ENCODE data around the gene NCAM1.

The NCAM1 gene

GRCh38 chr11:113271551-113272245 lies 310.5 kb downstream of the NCAM1 start:
- TF ChIP-seq EZH2 (IDR thresholded peaks at IDR 0.05) (no peak), FOXP2 (optimal IDR thresholded peaks at IDR 0.05; ENCODE audit: control extremely low read depth, extremely low read length, insufficient read depth) (no peak), POLR2AphosphoS5 (IDR thresholded peaks at IDR 0.05; ENCODE audit: borderline replicate concordance, low read depth, low read length) (no peak)
- H3K4me3 ChIP-seq, result no peak overlapping the region
- H3K36me3 ChIP-seq (ENCODE audit: insufficient read depth, low read length), result no peaks in the 10 kb centered on the region
- DNase-seq (ENCODE audit: low read depth, low spot score), result no peak
- H3K9ac ChIP-seq (ENCODE audit: insufficient read length), result no peak overlapping the region
- no peaks in the 10 kb centered on the region for H3K9me3 ChIP-seq (ENCODE audit: low read depth, low read length)
- H3K27ac ChIP-seq, result no peak overlapping the region

DNA sequence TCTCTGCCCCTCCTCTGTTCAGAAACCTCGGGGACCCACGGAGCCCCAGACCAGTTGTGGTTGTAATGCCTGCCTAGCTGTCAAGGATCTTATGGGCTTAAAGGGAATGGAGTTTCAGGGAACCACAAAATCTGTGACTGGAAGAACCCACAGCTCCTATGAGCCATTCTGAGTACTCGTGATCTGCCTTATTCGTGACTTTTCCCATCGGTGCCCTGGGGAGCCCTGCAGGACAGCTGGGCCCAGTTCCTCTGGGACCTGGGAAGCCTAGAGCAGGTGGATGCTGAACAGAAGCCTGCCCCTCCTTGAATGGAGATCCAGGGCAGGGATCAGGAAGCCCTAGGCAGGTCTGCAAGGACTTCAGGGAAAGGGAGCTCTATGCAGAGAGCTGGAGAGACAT lies 311.1 kb downstream of the NCAM1 start:
- H3K9ac ChIP-seq (ENCODE audit: insufficient read length), result no peak overlapping the region
- DNase-seq (ENCODE audit: low read depth, low spot score), result no peak
- TF ChIP-seq EZH2 (IDR thresholded peaks at IDR 0.05) (no peak), FOXP2 (optimal IDR thresholded peaks at IDR 0.05; ENCODE audit: control extremely low read depth, extremely low read length, insufficient read depth) (no peak), POLR2AphosphoS5 (IDR thresholded peaks at IDR 0.05; ENCODE audit: borderline replicate concordance, low read depth, low read length) (no peak)
- no peaks in the 10 kb centered on the region for H3K9me3 ChIP-seq (ENCODE audit: low read depth, low read length)
- no peak overlapping the region for H3K27ac ChIP-seq
- no peak overlapping the region for H3K4me3 ChIP-seq
- no peaks in the 10 kb centered on the region for H3K36me3 ChIP-seq (ENCODE audit: insufficient read depth, low read length)

- Histone ChIP-seq H3K36me3 (ENCODE audit: insufficient read depth, low read length) (no peaks in the 10 kb centered on the region), H3K27ac (no peak overlapping the region), H3K4me3 (no peak overlapping the region), H3K9me3 (ENCODE audit: low read depth, low read length) (no peaks in the 10 kb centered on the region), H3K9ac (ENCODE audit: insufficient read length) (no peak overlapping the region)
- DNase-seq (ENCODE audit: low read depth, low spot score), result no peak
- TF ChIP-seq FOXP2 (optimal IDR thresholded peaks at IDR 0.05; ENCODE audit: control extremely low read depth, extremely low read length, insufficient read depth) (no peak), POLR2AphosphoS5 (IDR thresholded peaks at IDR 0.05; ENCODE audit: borderline replicate concordance, low read depth, low read length) (no peak), EZH2 (IDR thresholded peaks at IDR 0.05) (no peak)
These were observed 311.9 kb downstream of the NCAM1 start for GRCh38 chr11:113272927-113273615.

DNA sequence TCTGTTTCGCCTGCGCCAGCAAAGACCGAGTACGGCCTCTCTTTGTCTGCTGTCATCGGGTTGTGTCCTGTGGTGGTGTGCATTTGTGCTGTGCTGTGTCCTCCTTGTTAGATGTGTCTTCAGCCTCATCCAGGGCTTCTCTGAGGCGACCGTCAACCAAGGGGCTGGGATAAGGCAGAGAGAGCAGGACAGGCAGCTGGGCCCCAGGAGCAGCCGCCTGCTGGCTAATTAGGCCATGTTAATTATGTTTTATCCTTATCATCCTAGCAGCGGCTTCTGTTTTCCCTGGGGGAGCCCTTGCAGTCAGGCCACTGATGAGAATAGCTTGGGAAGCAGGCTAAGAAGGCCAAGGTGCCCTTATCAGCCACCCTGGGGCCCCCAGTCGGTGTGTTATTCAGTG lies 312.5 kb downstream of the NCAM1 start:
- no peak for TF ChIP-seq EZH2 (IDR thresholded peaks at IDR 0.05)
- TF ChIP-seq POLR2AphosphoS5 (IDR thresholded peaks at IDR 0.05; ENCODE audit: borderline replicate concordance, low read depth, low read length), result no peak
- TF ChIP-seq FOXP2 (optimal IDR thresholded peaks at IDR 0.05; ENCODE audit: control extremely low read depth, extremely low read length, insufficient read depth), result no peak
- no peaks in the 10 kb centered on the region for H3K36me3 ChIP-seq (ENCODE audit: insufficient read depth, low read length)
- H3K27ac ChIP-seq, result no peak overlapping the region
- H3K4me3 ChIP-seq, result no peak overlapping the region
- no peak for DNase-seq (ENCODE audit: low read depth, low spot score)
- no peak overlapping the region for H3K9ac ChIP-seq (ENCODE audit: insufficient read length)
- H3K9me3 ChIP-seq (ENCODE audit: low read depth, low read length), result no peaks in the 10 kb centered on the region

- Histone ChIP-seq H3K9me3 (ENCODE audit: low read depth, low read length) (no peaks in the 10 kb centered on the region), H3K36me3 (ENCODE audit: insufficient read depth, low read length) (no peaks in the 10 kb centered on the region), H3K9ac (ENCODE audit: insufficient read length) (no peak overlapping the region), H3K27ac (peak overlapping the region; percentile 31; the same call in 1 of the 2 replicates), H3K4me3 (no peak overlapping the region)
- DNase-seq (ENCODE audit: low read depth, low spot score), result no peak
- TF ChIP-seq FOXP2 (optimal IDR thresholded peaks at IDR 0.05; ENCODE audit: control extremely low read depth, extremely low read length, insufficient read depth), result no peak
- no peak for TF ChIP-seq POLR2AphosphoS5 (IDR thresholded peaks at IDR 0.05; ENCODE audit: borderline replicate concordance, low read depth, low read length)
- TF ChIP-seq EZH2 (IDR thresholded peaks at IDR 0.05), result no peak
These were observed 313.7 kb downstream of the NCAM1 start for GRCh38 chr11:113274713-113275582.

GRCh38 chr11:113275602-113276001 lies 314.4 kb downstream of the NCAM1 start:
- DNase-seq (ENCODE audit: low read depth, low spot score), result no peak
- no peak for TF ChIP-seq FOXP2 (optimal IDR thresholded peaks at IDR 0.05; ENCODE audit: control extremely low read depth, extremely low read length, insufficient read depth)
- no peak for TF ChIP-seq EZH2 (IDR thresholded peaks at IDR 0.05)
- no peak for TF ChIP-seq POLR2AphosphoS5 (IDR thresholded peaks at IDR 0.05; ENCODE audit: borderline replicate concordance, low read depth, low read length)
- H3K27ac ChIP-seq, result peak overlapping the region; percentile 31; the same call in 1 of the 2 replicates
- H3K9ac ChIP-seq (ENCODE audit: insufficient read length), result no peak overlapping the region
- 0 out of 2 replicates have a peak overlapping the region, but pooled peaks have one; percentile 22 for H3K4me3 ChIP-seq
- H3K36me3 ChIP-seq (ENCODE audit: insufficient read depth, low read length), result no peaks in the 10 kb centered on the region
- H3K9me3 ChIP-seq (ENCODE audit: low read depth, low read length), result no peaks in the 10 kb centered on the region

GRCh38 chr11:113276466-113276865 lies 315.2 kb downstream of the NCAM1 start:
- Histone ChIP-seq H3K27ac (no peak overlapping the region), H3K9me3 (ENCODE audit: low read depth, low read length) (no peaks in the 10 kb centered on the region), H3K9ac (ENCODE audit: insufficient read length) (no peak overlapping the region), H3K36me3 (ENCODE audit: insufficient read depth, low read length) (no peaks in the 10 kb centered on the region), H3K4me3 (no peak overlapping the region)
- no peak for DNase-seq (ENCODE audit: low read depth, low spot score)
- TF ChIP-seq POLR2AphosphoS5 (IDR thresholded peaks at IDR 0.05; ENCODE audit: borderline replicate concordance, low read depth, low read length) (no peak), EZH2 (IDR thresholded peaks at IDR 0.05) (no peak), FOXP2 (optimal IDR thresholded peaks at IDR 0.05; ENCODE audit: control extremely low read depth, extremely low read length, insufficient read depth) (no peak)

- no peak for TF ChIP-seq POLR2AphosphoS5 (IDR thresholded peaks at IDR 0.05; ENCODE audit: borderline replicate concordance, low read depth, low read length)
- TF ChIP-seq EZH2 (IDR thresholded peaks at IDR 0.05), result no peak
- TF ChIP-seq FOXP2 (optimal IDR thresholded peaks at IDR 0.05; ENCODE audit: control extremely low read depth, extremely low read length, insufficient read depth), result no peak
- H3K9ac ChIP-seq (ENCODE audit: insufficient read length), result no peak overlapping the region
- H3K36me3 ChIP-seq (ENCODE audit: insufficient read depth, low read length), result no peaks in the 10 kb centered on the region
- no peak overlapping the region for H3K4me3 ChIP-seq
- H3K9me3 ChIP-seq (ENCODE audit: low read depth, low read length), result no peaks in the 10 kb centered on the region
- no peak for DNase-seq (ENCODE audit: low read depth, low spot score)
- no peak overlapping the region for H3K27ac ChIP-seq
These were observed 316.7 kb downstream of the NCAM1 start for GRCh38 chr11:113277907-113278306.

All from SK-N-MC (cell line).